RWPE2 (cell line): ENCODE results near the gene SAMD3.

Source experiments
- ATAC-seq: fragments of 200-7000 bp; cut with Tn5 transposase; 3 replicates; pipeline ENCODE4 v1.9.1; 2021; ENCODE audit warnings: low read depth
- DNase-seq: peaks from one replicate; pipeline ENCODE4 v3.0.0-alpha.2; 2020; ENCODE audit warnings: low spot score
- H3K27ac ChIP-seq: fragments of 450-650 bp; 2 replicates; pipeline ENCODE4 v1.5.1; 2017; ENCODE audit warnings: mild to moderate bottlenecking; ENCODE audit not compliant: poor library complexity, severe bottlenecking
- H3K27me3 ChIP-seq: fragments of 250-450 bp; sonication (Bioruptor Pico); 2 replicates; pipeline ENCODE4 v1.5.1; 2021; ENCODE audit warnings: mild to moderate bottlenecking, moderate library complexity; ENCODE audit not compliant: insufficient read depth, poor library complexity, severe bottlenecking
- H3K36me3 ChIP-seq: fragments of 250-450 bp; sonication (Bioruptor Pico); 2 replicates; pipeline ENCODE4 v1.5.1; 2020; ENCODE audit warnings: low read depth, mild to moderate bottlenecking, moderate library complexity
- H3K4me1 ChIP-seq: fragments of 250-450 bp; sonication (Bioruptor Pico); 2 replicates; pipeline ENCODE4 v1.5.1; 2021; ENCODE audit warnings: mild to moderate bottlenecking, moderate library complexity; ENCODE audit not compliant: insufficient read depth, poor library complexity, severe bottlenecking
- H3K4me3 ChIP-seq: fragments of 250-450 bp; sonication (Bioruptor Pico); 2 replicates; pipeline ENCODE4 v1.5.1; 2021; ENCODE audit warnings: mild to moderate bottlenecking, moderate library complexity; ENCODE audit not compliant: severe bottlenecking
- H3K9me3 ChIP-seq: fragments of 250-450 bp; sonication (Bioruptor Pico); 2 replicates; pipeline ENCODE4 v1.5.1; 2021; ENCODE audit warnings: mild to moderate bottlenecking, moderate library complexity; ENCODE audit not compliant: severe bottlenecking
- TF ChIP-seq, protein P1 (sequence below): fragments of 450-650 bp; IDR thresholded peaks from one replicate; pipeline ENCODE4 v1.5.1; 2017; ENCODE audit warnings: mild to moderate bottlenecking, moderate library complexity; ENCODE audit not compliant: poor library complexity, severe bottlenecking

The SAMD3 gene

DNA sequence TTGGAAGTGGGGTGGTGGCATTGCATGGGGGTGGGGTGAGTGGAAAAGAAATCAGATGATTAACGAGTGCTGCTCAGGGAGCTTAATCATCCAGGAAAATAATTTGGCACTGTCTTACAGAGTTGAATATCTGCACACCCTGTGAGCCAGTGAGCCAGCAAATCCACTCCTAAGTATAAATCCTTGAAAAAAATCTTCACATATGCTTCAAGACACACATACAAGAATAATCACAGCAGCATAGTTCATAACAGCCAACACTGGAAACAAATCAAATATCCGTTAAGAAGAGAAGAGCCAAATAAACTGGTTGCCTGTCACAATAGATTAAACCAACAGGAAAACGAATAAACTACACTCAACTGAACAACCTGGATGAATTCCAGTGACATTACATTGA, 62.8 kb downstream of the SAMD3 start:
- no peak overlapping the region for H3K4me3 ChIP-seq
- TF ChIP-seq, protein P1, sequence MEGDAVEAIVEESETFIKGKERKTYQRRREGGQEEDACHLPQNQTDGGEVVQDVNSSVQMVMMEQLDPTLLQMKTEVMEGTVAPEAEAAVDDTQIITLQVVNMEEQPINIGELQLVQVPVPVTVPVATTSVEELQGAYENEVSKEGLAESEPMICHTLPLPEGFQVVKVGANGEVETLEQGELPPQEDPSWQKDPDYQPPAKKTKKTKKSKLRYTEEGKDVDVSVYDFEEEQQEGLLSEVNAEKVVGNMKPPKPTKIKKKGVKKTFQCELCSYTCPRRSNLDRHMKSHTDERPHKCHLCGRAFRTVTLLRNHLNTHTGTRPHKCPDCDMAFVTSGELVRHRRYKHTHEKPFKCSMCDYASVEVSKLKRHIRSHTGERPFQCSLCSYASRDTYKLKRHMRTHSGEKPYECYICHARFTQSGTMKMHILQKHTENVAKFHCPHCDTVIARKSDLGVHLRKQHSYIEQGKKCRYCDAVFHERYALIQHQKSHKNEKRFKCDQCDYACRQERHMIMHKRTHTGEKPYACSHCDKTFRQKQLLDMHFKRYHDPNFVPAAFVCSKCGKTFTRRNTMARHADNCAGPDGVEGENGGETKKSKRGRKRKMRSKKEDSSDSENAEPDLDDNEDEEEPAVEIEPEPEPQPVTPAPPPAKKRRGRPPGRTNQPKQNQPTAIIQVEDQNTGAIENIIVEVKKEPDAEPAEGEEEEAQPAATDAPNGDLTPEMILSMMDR = no peak
- H3K4me1 ChIP-seq = no peaks in the 10 kb centered on the region
- ATAC-seq = no peak
- no peak overlapping the region for H3K27ac ChIP-seq
- DNase-seq = no peak
- no peaks in the 10 kb centered on the region for H3K36me3 ChIP-seq
- no peaks in the 10 kb centered on the region for H3K27me3 ChIP-seq
- no peaks in the 10 kb centered on the region for H3K9me3 ChIP-seq

DNA sequence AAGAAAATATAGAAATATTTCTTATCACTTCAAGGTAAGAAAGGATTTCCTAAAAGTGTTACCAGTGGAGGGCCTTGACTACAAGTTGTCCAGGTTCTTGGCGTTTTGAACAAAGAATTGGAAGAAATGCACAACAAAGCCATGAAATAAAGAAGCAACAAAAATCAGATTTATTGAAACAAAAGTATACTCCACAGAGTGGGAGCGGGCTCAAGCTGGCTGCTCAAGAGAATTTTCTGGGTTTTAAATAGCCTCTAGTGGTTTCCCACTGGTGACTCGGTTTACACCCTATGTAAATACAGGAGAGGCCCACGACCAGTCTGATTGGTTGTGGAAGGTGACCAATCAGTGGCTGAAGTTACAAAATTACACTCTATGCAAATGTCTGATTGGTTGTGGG, 64.2 kb downstream of the SAMD3 start:
- H3K27ac ChIP-seq = no peak overlapping the region
- H3K4me3 ChIP-seq = no peak overlapping the region
- no peak for ATAC-seq
- TF ChIP-seq, protein P1 = no peak
- H3K9me3 ChIP-seq = no peaks in the 10 kb centered on the region
- H3K36me3 ChIP-seq = no peaks in the 10 kb centered on the region
- H3K4me1 ChIP-seq = no peaks in the 10 kb centered on the region
- no peaks in the 10 kb centered on the region for H3K27me3 ChIP-seq
- DNase-seq = no peak

DNA sequence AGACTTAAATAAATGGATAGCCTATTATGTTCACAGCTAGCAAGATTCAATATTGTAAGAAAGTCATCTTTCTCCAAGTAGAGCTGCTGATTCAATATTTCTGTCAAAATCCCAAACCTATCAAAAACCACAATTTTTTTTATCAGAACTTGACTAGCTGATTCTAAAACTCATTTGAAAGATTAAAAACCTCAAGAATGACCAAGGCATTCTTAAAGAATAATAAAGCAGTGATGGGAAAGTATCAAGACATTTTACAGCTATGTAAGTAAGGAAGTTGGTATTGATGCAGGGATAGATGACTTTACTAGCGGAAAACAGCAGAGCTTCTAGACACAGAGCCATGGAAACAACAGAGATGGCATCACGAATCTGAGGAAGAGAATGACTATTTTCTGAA, 64.7 kb downstream of the SAMD3 start:
- H3K36me3 ChIP-seq = no peaks in the 10 kb centered on the region
- DNase-seq = no peak
- no peak overlapping the region for H3K4me3 ChIP-seq
- H3K9me3 ChIP-seq = no peaks in the 10 kb centered on the region
- H3K4me1 ChIP-seq = no peaks in the 10 kb centered on the region
- no peak for ATAC-seq
- TF ChIP-seq, protein P1 = no peak
- H3K27ac ChIP-seq = no peak overlapping the region
- no peaks in the 10 kb centered on the region for H3K27me3 ChIP-seq

DNA sequence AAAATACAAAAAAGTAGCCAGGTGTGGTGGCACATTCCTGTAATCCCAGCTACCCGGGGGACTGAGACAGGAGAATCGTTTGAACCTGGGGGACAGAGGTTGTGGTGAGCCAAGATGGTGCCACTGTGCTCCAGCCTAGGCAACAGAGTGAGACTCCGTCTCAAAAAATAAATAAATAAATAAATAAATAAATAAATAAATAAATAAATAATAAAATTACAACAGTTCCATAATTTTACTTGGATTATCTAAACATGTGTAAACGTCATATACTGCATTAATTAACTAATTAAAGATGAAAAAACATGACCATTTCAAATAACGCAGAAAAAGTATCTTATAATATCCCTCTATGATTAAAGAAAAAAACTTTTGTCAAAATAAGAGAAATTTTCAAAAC, 65.8 kb downstream of the SAMD3 start:
- Histone ChIP-seq H3K9me3 (no peaks in the 10 kb centered on the region), H3K4me3 (no peak overlapping the region), H3K27me3 (no peaks in the 10 kb centered on the region), H3K4me1 (no peaks in the 10 kb centered on the region), H3K36me3 (no peaks in the 10 kb centered on the region), H3K27ac (no peak overlapping the region)
- DNase-seq (no peak), ATAC-seq (no peak)
- TF ChIP-seq, protein P1 = no peak

DNA sequence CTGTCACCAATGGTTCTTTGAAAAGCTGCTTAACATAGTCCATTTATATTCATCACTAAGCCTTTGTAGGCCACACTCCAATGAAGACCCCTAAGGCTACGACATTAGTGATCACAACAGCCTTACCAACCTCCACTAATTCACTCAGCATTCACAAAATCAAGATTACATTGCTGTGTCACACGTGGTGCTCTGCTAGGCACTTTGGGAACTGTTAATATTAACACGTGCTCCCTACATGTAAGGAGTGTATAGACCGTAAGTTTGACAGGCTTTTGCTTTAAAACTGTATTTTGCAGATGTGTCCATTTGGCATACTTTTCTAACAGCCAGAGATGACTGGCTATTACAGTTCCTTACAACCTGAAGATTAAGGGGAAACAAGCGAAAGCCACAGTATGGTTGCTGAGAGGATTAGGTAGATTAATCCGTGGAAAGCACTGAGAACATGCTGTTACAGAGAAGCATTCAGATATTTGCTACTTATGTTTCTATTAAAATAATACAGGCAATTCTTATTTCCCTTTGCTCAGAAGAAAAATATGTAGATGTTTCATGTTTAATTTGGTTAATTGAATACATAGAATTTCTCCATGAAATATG, 69.7 kb downstream of the SAMD3 start:
- DNase-seq = no peak
- Histone ChIP-seq H3K27me3 (no peaks in the 10 kb centered on the region), H3K9me3 (no peaks in the 10 kb centered on the region), H3K36me3 (no peaks in the 10 kb centered on the region), H3K4me3 (no peak overlapping the region), H3K27ac (no peak overlapping the region), H3K4me1 (no peaks in the 10 kb centered on the region)
- no peak for ATAC-seq
- TF ChIP-seq, protein P1 = no peak
